Measurements from ENCODE around the gene BHLHE41. TPM values are rescaled to one million over a fixed set of nuclear protein-coding genes. Genes with fewer than 3 reads are reported as not detected.

The BHLHE41 gene
- total RNA-seq, 1 donor from 2014 or later, result 2.9 TPM

GRCh38 chr12:26127404-26127803 is 2.6 kb upstream of the BHLHE41 start:
- no peak for TF ChIP-seq CTCF (IDR thresholded peaks at IDR 0.05)

GRCh38 chr12:26126340-26127284 is 1.8 kb upstream of the BHLHE41 start:
- intact Hi-C loops (cut with DNase I), result loop anchor here (1.0 to 5.0 kb wide), 4 partner anchors 27 to 161 kb away; partner anchors contain the start of gene SSPN
- no peaks in the 10 kb centered on the region for H3K9me3 ChIP-seq
- no peaks in the 10 kb centered on the region for H3K27me3 ChIP-seq
- peak overlapping the region; percentile 96 to 97 for H3K27ac ChIP-seq
- H3K36me3 ChIP-seq, result no peaks in the 10 kb centered on the region
- peak in 1 of 3 experiments; percentile 11 for TF ChIP-seq CTCF (IDR thresholded peaks at IDR 0.05)
- peak overlapping the region; percentile 77 to 82 for H3K4me3 ChIP-seq
- H3K4me1 ChIP-seq, result peaks cover 0 to 12% of the 10 kb centered on the region in 2 donors
- peak; percentile 60 to 93 for DNase-seq (ENCODE audit: low spot score in 2 of 2)

More at GRCh38 chr12:26127404-26127803, 2.6 kb upstream of the BHLHE41 start:
- no peaks in the 10 kb centered on the region for H3K9me3 ChIP-seq
- intact Hi-C loops (cut with DNase I), result loop anchor here (2.0 to 5.0 kb wide), 2 partner anchors 147 to 160 kb away; no protein-coding TSS in a partner anchor
- peak overlapping the region in 1 of 2 donors; percentile 96 for H3K27ac ChIP-seq
- no peak overlapping the region for H3K4me3 ChIP-seq
- H3K27me3 ChIP-seq, result no peaks in the 10 kb centered on the region
- H3K4me1 ChIP-seq, result peaks cover 0 to 9% of the 10 kb centered on the region in 2 donors
- no peak for DNase-seq (ENCODE audit: low spot score in 2 of 2)
- H3K36me3 ChIP-seq, result no peaks in the 10 kb centered on the region

- H3K4me3 ChIP-seq, result peak overlapping the region; percentile 77 to 82
- no peaks in the 10 kb centered on the region for H3K9me3 ChIP-seq
- no peaks in the 10 kb centered on the region for H3K36me3 ChIP-seq
- H3K27ac ChIP-seq, result peak overlapping the region; percentile 96 to 97
- no peak for TF ChIP-seq CTCF (IDR thresholded peaks at IDR 0.05)
- peak; percentile 65 to 92 for DNase-seq (ENCODE audit: low spot score in 2 of 2)
- intact Hi-C loops (cut with DNase I), result loop anchor here (1.0 to 5.0 kb wide), 4 partner anchors 28 to 162 kb away; partner anchors contain the start of gene SSPN
- H3K4me1 ChIP-seq, result peaks cover 0 to 16% of the 10 kb centered on the region in 2 donors
- H3K27me3 ChIP-seq, result no peaks in the 10 kb centered on the region
Observed at GRCh38 chr12:26125400-26126339, 833 bp upstream of the BHLHE41 start.

GRCh38 chr12:26123482-26123980 is 1.3 kb downstream of the BHLHE41 start:
- H3K36me3 ChIP-seq, result no peaks in the 10 kb centered on the region
- no peak for TF ChIP-seq CTCF (IDR thresholded peaks at IDR 0.05)
- no peaks in the 10 kb centered on the region for H3K9me3 ChIP-seq
- peaks cover 0 to 32% of the 10 kb centered on the region in 2 donors for H3K4me1 ChIP-seq
- peak overlapping the region; percentile 77 to 82 for H3K4me3 ChIP-seq
- H3K27me3 ChIP-seq, result no peaks in the 10 kb centered on the region
- intact Hi-C loops (cut with DNase I), result loop anchor here (2.0 to 5.0 kb wide), 3 partner anchors 29 to 709 kb away; partner anchors contain the start of gene ITPR2
- H3K27ac ChIP-seq, result peak overlapping the region; percentile 96 to 98
- DNase-seq (ENCODE audit: low spot score in 2 of 2), result no peak

Measured in ascending aorta (tissue), 2 donors.